K562 (cell line): ENCODE results near the gene GLRA1. TPM values are rescaled to one million over a fixed set of nuclear protein-coding genes. Genes with fewer than 3 reads are reported as not detected.

Source experiments
- ATAC-seq: fragments of 200-7000 bp; cut with Tn5 transposase; 3 replicates; pipeline ENCODE4 v1.9.1; 2020; ENCODE audit warnings: moderate library complexity
- BruUV-seq: library from RNA; stranded (reverse); fragments of 400-500 nt; replicated peaks from 2 replicates; lab custom pipeline; 2021; lab: Mats Ljungman, UMichigan
- CTCF ChIA-PET: fragments of 300-600 bp; formaldehyde crosslinking; extraction: SDS; loops from one replicate; lab custom pipeline; 2021; ENCODE audit warnings: low intra/inter-chr PET ratio; lab: Yijun Ruan, JAX
- POLR2A ChIA-PET: fragments of 300-600, 350-650 bp; sonication (Branson Sonifier 250); formaldehyde crosslinking; extraction: SDS; loops from one replicate; lab custom pipeline; 2021; ENCODE audit warnings: antibody characterized with exemption, inconsistent platforms; lab: Yijun Ruan, JAX
- DNase-seq, 4 experiments: peaks; one replicate each; pipeline versions ENCODE4 v3.0.0 to v3.0.0-alpha.2; 2011 to 2018; ENCODE audit warnings: low spot score in 3 of 4, mixed read lengths in 3 of 4; ENCODE audit errors: extremely low read depth in 1 of 4
- FAIRE-seq: peaks from 2 replicates; lab custom pipeline; 2011; peaks lifted over from hg19 to GRCh38; lab: Jason Lieb, UNC
- H2AFZ ChIP-seq: 2 replicates; pipeline ENCODE4 v1.6.0; 2011; ENCODE audit warnings: low read depth, low read length, control low read depth, inconsistent platforms
- H3K27ac ChIP-seq: fragments of 200-600 bp; 3 replicates; pipeline ENCODE4 v1.8.0; 2011; ENCODE audit warnings: low read depth, mild to moderate bottlenecking, control low read depth, inconsistent platforms, low read length, moderate library complexity, mixed read lengths; ENCODE audit errors: extremely low read depth
- H3K27me3 ChIP-seq, 2 experiments: fragments of 300-600 bp in 1 of 2; 2 replicates in 1 of 2; 3 replicates in 1 of 2; pipeline versions ENCODE4 v1.6.0 to v1.8.0; 2011; ENCODE audit warnings: inconsistent platforms in 2 of 2, low read length in 2 of 2, mild to moderate bottlenecking in 1 of 2, mixed read lengths in 1 of 2, moderate library complexity in 1 of 2; ENCODE audit not compliant: control insufficient read depth in 2 of 2, insufficient read depth in 2 of 2
- H3K36me3 ChIP-seq: fragments of 300-600 bp; 3 replicates; pipeline ENCODE4 v1.8.0; 2011; ENCODE audit warnings: mild to moderate bottlenecking, low read length, inconsistent platforms; ENCODE audit not compliant: control insufficient read depth, insufficient read depth
- H3K4me1 ChIP-seq, 2 experiments: fragments of 200-600 bp in 1 of 2; replicated peaks in 1 of 2; 2 replicates in 1 of 2; 3 replicates in 1 of 2; pipeline versions ENCODE4 v1.5.1 to v1.8.0; 2011; ENCODE audit warnings: inconsistent platforms in 2 of 2, low read length in 2 of 2, mild to moderate bottlenecking in 1 of 2, mixed read lengths in 1 of 2, moderate library complexity in 1 of 2; ENCODE audit not compliant: control insufficient read depth in 2 of 2, insufficient read depth in 2 of 2
- H3K4me2 ChIP-seq: 2 replicates; pipeline ENCODE4 v1.6.1; 2011; ENCODE audit warnings: low read length, control low read depth, inconsistent platforms, mixed read lengths; ENCODE audit not compliant: insufficient read depth
- H3K4me3 ChIP-seq: fragments of 200-600 bp; sonication (generic), shearing (Covaris generic); 2 replicates; pipeline ENCODE4 v1.5.1; 2016; ENCODE audit warnings: control low read depth, inconsistent platforms
- H3K79me2 ChIP-seq: fragments of 200-600 bp; 3 replicates; pipeline ENCODE4 v1.8.0; 2011; ENCODE audit warnings: low read length, inconsistent platforms; ENCODE audit not compliant: control insufficient read depth, insufficient read depth
- H3K9ac ChIP-seq, 2 experiments: 2 replicates each; pipeline versions ENCODE4 v1.6.0 to v1.6.1; 2011; ENCODE audit warnings: low read depth in 2 of 2, low read length in 2 of 2, control low read depth in 1 of 2, inconsistent platforms in 1 of 2, mild to moderate bottlenecking in 1 of 2, mixed read lengths in 1 of 2; ENCODE audit not compliant: insufficient read depth in 1 of 2
- H3K9me1 ChIP-seq: one replicate; pipeline ENCODE4 v1.6.0; 2011; ENCODE audit warnings: inconsistent platforms, mild to moderate bottlenecking, low read length, moderate library complexity; ENCODE audit not compliant: control insufficient read depth, insufficient read depth
- H3K9me3 ChIP-seq: replicated peaks from 2 replicates; pipeline ENCODE4 v1.5.1; 2011; ENCODE audit warnings: low read depth, low read length, inconsistent platforms; ENCODE audit not compliant: control insufficient read depth, insufficient read depth
- H4K20me1 ChIP-seq: replicated peaks from 2 replicates; pipeline ENCODE4 v1.6.1; 2011; ENCODE audit warnings: low read length, inconsistent platforms, mixed read lengths; ENCODE audit not compliant: control insufficient read depth, insufficient read depth
- CBFA2T2 ChIP-seq: fragments of 450-650 bp; conservative IDR thresholded peaks from 2 replicates; pipeline ENCODE4 v1.6.1; 2017; ENCODE audit warnings: mild to moderate bottlenecking
- CHAMP1 ChIP-seq: fragments of 450-650 bp; IDR thresholded peaks from 2 replicates; pipeline ENCODE4 v1.6.1; 2016; ENCODE audit warnings: mild to moderate bottlenecking
- FOXK2 ChIP-seq, 2 experiments: fragments of 450-650 bp; IDR thresholded peaks in 1 of 2; conservative IDR thresholded peaks in 1 of 2; 2 replicates each; pipeline ENCODE4 v1.6.1; 2016; ENCODE audit warnings: low read depth in 2 of 2, mild to moderate bottlenecking in 1 of 2
- FOXM1 ChIP-seq, 2 experiments: fragments of 450-650 bp in 1 of 2; sonication (generic) in 1 of 2; formaldehyde crosslinking in 1 of 2; IDR thresholded peaks; 2 replicates each; pipeline versions ENCODE4 v1.6.1 to v1.9.0; 2017 to 2022; ENCODE audit warnings: low read depth in 2 of 2, mild to moderate bottlenecking in 2 of 2, missing genetic modification reagents in 1 of 2, moderate library complexity in 1 of 2
- ID3 ChIP-seq, 2 experiments: fragments of 250-450 bp in 1 of 2; fragments of 450-650 bp in 1 of 2; sonication (Bioruptor Pico) in 1 of 2; IDR thresholded peaks; 2 replicates each; pipeline versions ENCODE4 v1.6.1 to v1.8.0; 2016 to 2021; ENCODE audit warnings: mild to moderate bottlenecking in 2 of 2, moderate library complexity in 2 of 2, missing compliant biosample characterization in 1 of 2, missing genetic modification characterization in 1 of 2
- ILF3 ChIP-seq: fragments of 450-650 bp; IDR thresholded peaks from 2 replicates; pipeline ENCODE4 v1.6.1; 2018; ENCODE audit warnings: antibody characterized with exemption, mild to moderate bottlenecking, moderate library complexity, borderline replicate concordance
- MXI1 ChIP-seq: IDR thresholded peaks from 2 replicates; pipeline ENCODE4 v1.6.1; 2011; ENCODE audit warnings: low read depth, mild to moderate bottlenecking, improper control_type of control experiment, low read length
- POLR2AphosphoS5 ChIP-seq: IDR thresholded peaks from 2 replicates; pipeline ENCODE4 v1.6.1; 2011; ENCODE audit warnings: mild to moderate bottlenecking, low read depth, low read length, moderate library complexity; ENCODE audit not compliant: control insufficient read depth, insufficient read depth
- SPI1 ChIP-seq: IDR thresholded peaks from 2 replicates; pipeline ENCODE4 v1.6.1; 2011; ENCODE audit warnings: low read depth, low read length, control low read depth, borderline replicate concordance
- TBP ChIP-seq: optimal IDR thresholded peaks from 2 replicates; pipeline ENCODE3; 2011; ENCODE audit warnings: low read depth, low read length, improper control_type of control experiment
- TEAD4 ChIP-seq, 2 experiments: sonication (generic) in 1 of 2; formaldehyde crosslinking in 1 of 2; IDR thresholded peaks; 2 replicates each; pipeline versions ENCODE4 v1.6.1 to v1.8.0; 2012 to 2022; ENCODE audit warnings: borderline replicate concordance in 1 of 2, inconsistent platforms in 1 of 2, low read length in 1 of 2, mild to moderate bottlenecking in 1 of 2, missing genetic modification reagents in 1 of 2
- ZNF311 ChIP-seq: fragments of 250-450 bp; sonication (Bioruptor Pico); IDR thresholded peaks from 2 replicates; pipeline ENCODE4 v1.4.0; 2020; ENCODE audit warnings: mild to moderate bottlenecking, moderate library complexity
- in situ Hi-C: fragments of 300-500 bp; cut with MboI; formaldehyde crosslinking; loops from 4 replicates; pipeline ENCODE4 v1.15.0; 2018; ENCODE audit warnings: inconsistent platforms, mixed read lengths
- intact Hi-C: fragments of 100-400 bp; cut with micrococcal nuclease; formaldehyde crosslinking; loops from 2 replicates; pipeline ENCODE4 v1.14.2; 2022
- polyA plus RNA-seq, 8 experiments: library from polyadenylated mRNA; depleted of rRNA in 4 of 8; stranded (reverse) in 5 of 8; unstranded in 3 of 8; fragments of >200 nt; fragmentation: Nextera tagmentation in 2 of 8; fragmentation: Illumina TruSeq in 1 of 8; extraction: Ambion mirVana in 2 of 8; extraction: Trizol in 1 of 8; gene quantifications; 2 replicates each; pipeline versions ENCODE4 v1.2.1 to v1.2.3, GENCODE V29; 2011 to 2014; ENCODE audit warnings: inconsistent platforms in 1 of 8, missing spikeins in 1 of 8
- total RNA-seq, 7 experiments: library from RNA; depleted of rRNA in 6 of 7; stranded (reverse); fragments of >200 nt in 6 of 7; fragmentation: Illumina TruSeq in 2 of 7; extraction: Trizol in 2 of 7; gene quantifications; 2 replicates each; pipeline versions ENCODE4 v1.2.1 to v1.2.3, GENCODE V29; 2011 to 2021; ENCODE audit warnings: low replicate concordance in 1 of 7

The GLRA1 gene
- total and polyA plus RNA-seq, 9 of the 15 experiments (the other 6 are each of a cell fraction or from before 2014, with no cell fraction given): not detected

DNA sequence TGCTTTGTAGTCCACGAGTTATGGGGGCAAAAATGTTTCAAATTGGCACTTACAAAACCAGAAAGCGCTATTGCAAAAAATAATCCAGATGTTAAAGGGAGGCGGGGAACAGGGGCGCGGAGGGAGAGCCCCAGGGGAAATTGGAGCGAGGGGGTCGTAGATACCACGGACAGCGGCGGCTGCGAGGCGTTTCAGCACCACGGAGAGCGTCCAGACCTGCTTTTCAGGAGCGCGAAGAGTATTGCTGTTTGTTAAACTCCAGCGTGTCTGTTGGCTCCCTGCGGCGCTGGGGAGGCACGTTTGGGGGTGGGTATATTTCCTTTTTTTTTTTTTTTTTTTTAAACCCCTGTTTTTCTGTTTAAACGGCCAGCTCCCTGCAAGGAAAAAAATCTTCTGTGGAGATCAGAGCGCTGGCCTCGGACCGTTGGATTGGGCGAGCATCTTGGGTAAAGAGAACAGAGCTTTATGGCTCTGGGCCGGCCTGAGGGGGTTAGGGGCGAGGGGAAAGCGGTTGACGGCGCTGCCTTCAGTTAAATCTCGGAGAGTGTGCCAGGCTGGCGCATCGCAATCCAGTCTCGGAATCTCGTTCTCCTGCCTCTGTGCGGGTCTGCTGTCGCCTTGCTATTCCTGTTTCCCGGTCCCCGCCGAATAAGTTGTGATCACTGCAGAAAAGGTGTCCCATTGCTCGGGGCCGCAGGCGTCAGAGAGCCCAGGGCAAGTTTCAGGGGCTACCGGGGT lies at the start of gene GLRA1 (continued):
- peak; percentile 20; the same call in 1 of the 2 replicates for TF ChIP-seq MXI1
- no peak for TF ChIP-seq CBFA2T2
- no peak for TF ChIP-seq TEAD4 (IDR thresholded peaks at IDR 0.05; ENCODE audit: low read length)
- peak; percentile 81; the same call in 1 of the 2 replicates for TF ChIP-seq TEAD4 (CRISPR knock-in tag; IDR thresholded peaks at IDR 0.05; ENCODE audit: borderline replicate concordance)
- TF ChIP-seq ZNF311: 0 out of 2 replicates have a peak, but pooled peaks have one; percentile 55
- TF ChIP-seq ID3 (CRISPR knock-in tag; IDR thresholded peaks at IDR 0.05): no peak
- no peak for TF ChIP-seq ID3 (tag; IDR thresholded peaks at IDR 0.05)
- TF ChIP-seq FOXM1 (IDR thresholded peaks at IDR 0.05; ENCODE audit: low read depth): no peak
- TF ChIP-seq FOXM1 (CRISPR knock-in tag; IDR thresholded peaks at IDR 0.05; ENCODE audit: low read depth): peak; percentile 90; the same call in 1 of the 2 replicates

- Histone ChIP-seq H3K9ac (no peak overlapping the region), H3K36me3 (no peaks in the 10 kb centered on the region), H3K9me3 (no peaks in the 10 kb centered on the region), H3K4me1 (no peaks in the 10 kb centered on the region), H3K4me3 (no peak overlapping the region), H3K9me1 (no peaks in the 10 kb centered on the region), H3K4me2 (no peak overlapping the region), H2AFZ (no peak overlapping the region), H3K79me2 (no peaks in the 10 kb centered on the region), H4K20me1 (no peaks in the 10 kb centered on the region), H3K27ac (no peak overlapping the region), H3K27me3 (no peaks in the 10 kb centered on the region)
- POLR2A ChIA-PET: no interaction called here
- DNase-seq (no peak), FAIRE-seq (no peak), ATAC-seq (no peak)
- CTCF ChIA-PET: no interaction called here
- in situ Hi-C loops: no loop called here
- intact Hi-C loops: no loop called here
- TF ChIP-seq FOXK2 (conservative IDR thresholded peaks at IDR 0.05 in 1 of 2, IDR thresholded peaks at IDR 0.05 in 1 of 2; ENCODE audit: low read depth in 2 of 2) (no peak), CHAMP1 (no peak), SPI1 (no peak), ILF3 (no peak), TBP (no peak), POLR2AphosphoS5 (no peak)
- BruUV-seq: no TSS peak
Observed at GRCh38 chr5:151970885-151971284, 46.2 kb upstream of the GLRA1 start.
